Transverse colon (tissue), 4 donors: ENCODE results near the gene GAGE12J. TPM values are rescaled to one million over a fixed set of nuclear protein-coding genes. Genes with fewer than 3 reads are reported as not detected.
"Not testable (repeated sequence)": the region's sequence is repeated elsewhere in the genome, so short reads cannot be mapped to it uniquely, and the experiment has no call there.

ENCODE experiments used
- DNase-seq: peaks from one replicate; pipeline ENCODE4 v3.0.0-alpha.2; 2019
- H3K27ac ChIP-seq, 4 donors: fragments of 200-600 bp; sonication (generic); 2 replicates each; pipeline ENCODE4 v1.5.1; 2016 to 2018; ENCODE audit warnings: inconsistent platforms in 4 of 4
- H3K27me3 ChIP-seq: fragments of 200-600 bp; sonication (generic); 2 replicates; pipeline ENCODE4 v1.5.1; 2017; ENCODE audit warnings: inconsistent platforms
- H3K36me3 ChIP-seq, 4 donors: fragments of 200-600 bp; sonication (generic); 2 replicates each; pipeline ENCODE4 v1.5.1; 2017 to 2019; ENCODE audit warnings: inconsistent platforms in 4 of 4
- H3K4me1 ChIP-seq, 4 donors: fragments of 200-600 bp; sonication (generic); 2 replicates each; pipeline ENCODE4 v1.5.1; 2017 to 2020; ENCODE audit warnings: inconsistent platforms in 4 of 4
- H3K4me3 ChIP-seq, 4 donors: fragments of 200-600 bp; sonication (generic); 1 replicate in 1 of 4; 2 replicates in 3 of 4; pipeline versions ENCODE4 v1.5.1 to v1.6.1; 2017 to 2019; ENCODE audit warnings: inconsistent platforms in 4 of 4
- H3K9me3 ChIP-seq, 2 donors: fragments of 200-600 bp; sonication (generic); 2 replicates each; pipeline ENCODE4 v1.5.1; 2017 to 2019; ENCODE audit warnings: inconsistent platforms in 2 of 2
- WGBS, 2 donors: methylation state at CpG; one replicate each; pipeline ENCODE4 v1.1.5; 2018; ENCODE audit warnings: low coverage in 1 of 2; 5-methylcytosine and 5-hydroxymethylcytosine counted together
- in situ Hi-C, 4 donors: fragments of 200-750 bp; cut with MboI; loops; one replicate each; pipeline versions ENCODE4 v1.15.0 to v1.15.1; 2017; ENCODE audit warnings: low sequenced_read_pairs in 3 of 4, low pct_ligation_motif_present in 1 of 4, low pct_unique_long_range_greater_than_20kb in 1 of 4
- intact Hi-C: fragments of 100-400 bp; cut with DNase I; formaldehyde crosslinking; loops from one replicate; pipeline ENCODE4 v1.15.1; 2023; ENCODE audit warnings: low total_unique reads
- total RNA-seq, 4 donors: library from RNA; depleted of rRNA; stranded (reverse); fragments of >200 nt; gene quantifications; one replicate each; pipeline ENCODE4 v1.1.0, GENCODE V29; 2016

GAGE12J gene
- total RNA-seq, 4 donors from 2014 or later = not detected

GRCh38 chrX:49344496-49345175 is 22.8 kb downstream of the GAGE12J start:
- H3K27me3 ChIP-seq, DNase-seq, intact Hi-C loops, H3K4me3 ChIP-seq, H3K9me3 ChIP-seq, H3K27ac ChIP-seq, H3K36me3 ChIP-seq, in situ Hi-C loops, H3K4me1 ChIP-seq: not testable (repeated sequence)
- WGBS, 2 donors = 71 to 79% methylated on average over 7 to 14 of the region's 15 CpGs

- H3K9me3 ChIP-seq, in situ Hi-C loops, H3K36me3 ChIP-seq, H3K27me3 ChIP-seq, H3K4me3 ChIP-seq, H3K27ac ChIP-seq, DNase-seq, intact Hi-C loops, H3K4me1 ChIP-seq: not testable (repeated sequence)
- WGBS, 2 donors = 82 to 89% methylated on average over 4 to 9 of the region's 10 CpGs
Measured at GRCh38 chrX:49345402-49345801, 23.6 kb downstream of the GAGE12J start.

- in situ Hi-C loops, H3K27ac ChIP-seq, H3K27me3 ChIP-seq, H3K4me3 ChIP-seq, H3K9me3 ChIP-seq, H3K4me1 ChIP-seq, intact Hi-C loops, H3K36me3 ChIP-seq: not testable (repeated sequence)
- DNase-seq = peak; percentile 22
- WGBS, 2 donors = 87 to 92% methylated on average over 9 to 11 of the region's 11 CpGs
Measured at GRCh38 chrX:49346150-49346549, 24.3 kb downstream of the GAGE12J start.

Other genes with a start within 250 kb of the GAGE12J start
- gene PRAF2, start 248.0 kb upstream of the GAGE12J start, total RNA-seq = 10 to 100 TPM in 2 of 4 donors, 1 to 10 TPM in 2; 3.4 to 16.8 (median 9.2) TPM
- gene WDR45, start 242.2 kb upstream of the GAGE12J start, total RNA-seq = 100 to 1,000 TPM in 2 of 4 donors, 10 to 100 TPM in 2; 73.5 to 205 (median 117) TPM
- gene GPKOW, start 198.3 kb upstream of the GAGE12J start, total RNA-seq = 10 to 100 TPM; 10.7 to 21.8 (median 18.0) TPM
- gene MAGIX, start 159.3 kb upstream of the GAGE12J start, total RNA-seq = 10 to 100 TPM in 3 of 4 donors, 1 to 10 TPM in 1; 5.6 to 28.8 (median 12.7) TPM
- gene PLP2, start 150.1 kb upstream of the GAGE12J start, total RNA-seq = 10 to 100 TPM; 31.0 to 60.3 (median 43.2) TPM
- gene PRICKLE3, start 135.7 kb upstream of the GAGE12J start, total RNA-seq = 10 to 100 TPM; 14.5 to 40.0 (median 33.2) TPM
- 1 to 10 TPM; 1.1 to 7.6 (median 5.0) TPM for gene SYP, start 121.8 kb upstream of the GAGE12J start, total RNA-seq
- 1 to 10 TPM in 1 of 4 donors, under 1 TPM in 2, not detected in 1; 0.32 to 2.8 (median 0.96) TPM for gene CACNA1F, start 88.7 kb upstream of the GAGE12J start, total RNA-seq
- gene CCDC22, start 86.6 kb upstream of the GAGE12J start, total RNA-seq = 10 to 100 TPM; 11.0 to 13.7 (median 12.6) TPM
- gene FOXP3, start 57.3 kb upstream of the GAGE12J start, total RNA-seq = not detected
- 10 to 100 TPM in 1 of 4 donors, 1 to 10 TPM in 3; 2.0 to 18.7 (median 2.8) TPM for gene PPP1R3F, start 52.2 kb upstream of the GAGE12J start, total RNA-seq
- gene GAGE10, start 18.4 kb upstream of the GAGE12J start, total RNA-seq = not detected
- gene GAGE13, start 9.5 kb downstream of the GAGE12J start, total RNA-seq = not detected
- gene GAGE12C, start 210.1 kb downstream of the GAGE12J start, total RNA-seq = not detected
- not detected for gene GAGE12D, start 219.7 kb downstream of the GAGE12J start, total RNA-seq
- gene GAGE12E, start 229.3 kb downstream of the GAGE12J start, total RNA-seq = not detected
- gene GAGE12F, start 238.8 kb downstream of the GAGE12J start, total RNA-seq = not detected
- gene GAGE12G, start 248.4 kb downstream of the GAGE12J start, total RNA-seq = not detected